Measurements from ENCODE around the gene PTPN23. TPM values are rescaled to one million over a fixed set of nuclear protein-coding genes. Genes with fewer than 3 reads are reported as not detected.

PTPN23 gene
- total RNA-seq = 100 to 1,000 TPM in 2 of 4 donors, 10 to 100 TPM in 2; 30.8 to 277 (median 90.7) TPM

GRCh38 chr3:47380601-47381316 is at the start of gene PTPN23:
TSS of gene PTPN23 (plus strand) at chr3:47381021. CDS start at chr3:47381097, 76 bp downstream.
- Histone ChIP-seq H3K9me3 (no peaks in the 10 kb centered on the region), H3K27me3 (no peaks in the 10 kb centered on the region), H3K27ac (peak within 1 kb of the TSS; percentile 81 to 100 (median 92)), H3K36me3 (peaks cover 0 to 9% (median 0%) of the 10 kb centered on the region in 3 donors), H3K4me3 (peak within 1 kb of the TSS; percentile 66 to 93 (median 78)), H3K4me1 (peaks cover 0 to 54% (median 15%) of the 10 kb centered on the region in 4 donors)
- TF ChIP-seq CTCF (IDR thresholded peaks at IDR 0.05) = peak in 1 of 5 experiments; percentile 17
- peak; percentile 96 to 98 for TF ChIP-seq EP300 (IDR thresholded peaks at IDR 0.05)
- TF ChIP-seq POLR2A (IDR thresholded peaks at IDR 0.05) = peak; percentile 69 to 87
- peak; percentile 96 to 97 for DNase-seq (ENCODE audit: low spot score in 2 of 2)
- WGBS, 2 donors = 0 to 1% methylated on average over 39 to 54 of the region's 61 CpGs

GRCh38 chr3:47333907-47334306 is 46.9 kb upstream of the PTPN23 start:
- Histone ChIP-seq H3K27me3 (no peaks in the 10 kb centered on the region), H3K4me3 (no peak overlapping the region), H3K9me3 (no peaks in the 10 kb centered on the region), H3K27ac (no peak overlapping the region), H3K4me1 (no peaks in the 10 kb centered on the region), H3K36me3 (peaks cover 0 to 99% (median 31%) of the 10 kb centered on the region in 3 donors)
- TF ChIP-seq EP300 (IDR thresholded peaks at IDR 0.05) (no peak), POLR2A (IDR thresholded peaks at IDR 0.05) (no peak), CTCF (IDR thresholded peaks at IDR 0.05) (no peak)
- 73 to 82% methylated on average over 3 of the region's 3 CpGs for WGBS, 2 donors
- no peak for DNase-seq (ENCODE audit: low spot score in 2 of 2)

GRCh38 chr3:47337656-47338055 is 43.2 kb upstream of the PTPN23 start:
- Histone ChIP-seq H3K4me1 (no peaks in the 10 kb centered on the region), H3K27ac (no peak overlapping the region), H3K4me3 (no peak overlapping the region), H3K9me3 (no peaks in the 10 kb centered on the region), H3K36me3 (peaks cover 0 to 100% (median 18%) of the 10 kb centered on the region in 3 donors), H3K27me3 (no peaks in the 10 kb centered on the region)
- no peak for DNase-seq (ENCODE audit: low spot score in 2 of 2)
- TF ChIP-seq EP300 (IDR thresholded peaks at IDR 0.05) (no peak), POLR2A (IDR thresholded peaks at IDR 0.05) (no peak), CTCF (IDR thresholded peaks at IDR 0.05) (no peak)
- 90 to 95% methylated on average over 5 of the region's 5 CpGs for WGBS, 2 donors

GRCh38 chr3:47339951-47340350 is 40.9 kb upstream of the PTPN23 start:
- H3K36me3 ChIP-seq = peaks cover 0 to 100% (median 12%) of the 10 kb centered on the region in 3 donors
- TF ChIP-seq CTCF (IDR thresholded peaks at IDR 0.05) (no peak), EP300 (IDR thresholded peaks at IDR 0.05) (no peak), POLR2A (IDR thresholded peaks at IDR 0.05) (no peak)
- H3K9me3 ChIP-seq = no peaks in the 10 kb centered on the region
- DNase-seq (ENCODE audit: low spot score in 2 of 2) = no peak
- H3K4me1 ChIP-seq = no peaks in the 10 kb centered on the region
- no peak overlapping the region for H3K4me3 ChIP-seq
- no peak overlapping the region for H3K27ac ChIP-seq
- 89 to 90% methylated on average over 2 of the region's 2 CpGs for WGBS, 2 donors
- no peaks in the 10 kb centered on the region for H3K27me3 ChIP-seq

GRCh38 chr3:47340866-47341265 is 40.0 kb upstream of the PTPN23 start:
- H3K27me3 ChIP-seq = no peaks in the 10 kb centered on the region
- DNase-seq (ENCODE audit: low spot score in 2 of 2) = no peak
- no peak overlapping the region for H3K27ac ChIP-seq
- no peak overlapping the region for H3K4me3 ChIP-seq
- H3K4me1 ChIP-seq = no peaks in the 10 kb centered on the region
- 86 to 90% methylated on average over 2 of the region's 2 CpGs for WGBS, 2 donors
- TF ChIP-seq EP300 (IDR thresholded peaks at IDR 0.05) (no peak), POLR2A (IDR thresholded peaks at IDR 0.05) (no peak), CTCF (IDR thresholded peaks at IDR 0.05) (no peak)
- peaks cover 0 to 100% (median 12%) of the 10 kb centered on the region in 3 donors for H3K36me3 ChIP-seq
- H3K9me3 ChIP-seq = no peaks in the 10 kb centered on the region

Data from tibial nerve (tissue), 4 donors.